ENCODE measurements around the gene OGDH.

DNA sequence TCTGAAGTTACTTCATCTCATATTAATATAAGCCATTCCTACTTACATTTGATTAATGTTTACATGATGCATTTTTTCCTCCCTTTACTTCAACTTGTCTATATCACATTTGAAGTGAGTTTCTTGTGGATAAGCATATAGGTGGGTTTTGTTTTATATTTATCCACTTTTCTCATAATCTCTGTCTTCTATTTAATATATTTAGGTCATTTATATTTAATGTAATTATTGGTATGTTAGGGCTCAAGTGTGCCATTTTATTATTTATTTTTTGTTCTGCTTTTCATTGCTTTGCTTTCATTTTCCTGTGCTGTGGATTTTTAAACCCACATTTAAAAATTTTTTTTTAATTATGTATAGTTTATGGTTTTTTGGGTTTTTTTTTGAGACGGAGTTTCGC, 54.8 kb downstream of the OGDH start:
- TF ChIP-seq ZFP30 (CRISPR knock-in tag; IDR thresholded peaks at IDR 0.05) (no peak), CSDC2 (CRISPR knock-in tag; IDR thresholded peaks at IDR 0.05) (no peak), ZFP3 (CRISPR knock-in tag; IDR thresholded peaks at IDR 0.05) (no peak), ARNTL (CRISPR knock-in tag; IDR thresholded peaks at IDR 0.05; ENCODE audit: borderline replicate concordance, low read depth) (no peak), OSR1 (CRISPR knock-in tag; IDR thresholded peaks at IDR 0.05) (no peak)
- TF ChIP-seq, protein P1, sequence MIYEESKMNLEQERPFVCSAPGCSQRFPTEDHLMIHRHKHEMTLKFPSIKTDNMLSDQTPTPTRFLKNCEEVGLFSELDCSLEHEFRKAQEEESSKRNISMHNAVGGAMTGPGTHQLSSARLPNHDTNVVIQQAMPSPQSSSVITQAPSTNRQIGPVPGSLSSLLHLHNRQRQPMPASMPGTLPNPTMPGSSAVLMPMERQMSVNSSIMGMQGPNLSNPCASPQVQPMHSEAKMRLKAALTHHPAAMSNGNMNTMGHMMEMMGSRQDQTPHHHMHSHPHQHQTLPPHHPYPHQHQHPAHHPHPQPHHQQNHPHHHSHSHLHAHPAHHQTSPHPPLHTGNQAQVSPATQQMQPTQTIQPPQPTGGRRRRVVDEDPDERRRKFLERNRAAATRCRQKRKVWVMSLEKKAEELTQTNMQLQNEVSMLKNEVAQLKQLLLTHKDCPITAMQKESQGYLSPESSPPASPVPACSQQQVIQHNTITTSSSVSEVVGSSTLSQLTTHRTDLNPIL (CRISPR knock-in tag; IDR thresholded peaks at IDR 0.05; ENCODE audit: low read depth): no peak
- TF ChIP-seq, protein P2, sequence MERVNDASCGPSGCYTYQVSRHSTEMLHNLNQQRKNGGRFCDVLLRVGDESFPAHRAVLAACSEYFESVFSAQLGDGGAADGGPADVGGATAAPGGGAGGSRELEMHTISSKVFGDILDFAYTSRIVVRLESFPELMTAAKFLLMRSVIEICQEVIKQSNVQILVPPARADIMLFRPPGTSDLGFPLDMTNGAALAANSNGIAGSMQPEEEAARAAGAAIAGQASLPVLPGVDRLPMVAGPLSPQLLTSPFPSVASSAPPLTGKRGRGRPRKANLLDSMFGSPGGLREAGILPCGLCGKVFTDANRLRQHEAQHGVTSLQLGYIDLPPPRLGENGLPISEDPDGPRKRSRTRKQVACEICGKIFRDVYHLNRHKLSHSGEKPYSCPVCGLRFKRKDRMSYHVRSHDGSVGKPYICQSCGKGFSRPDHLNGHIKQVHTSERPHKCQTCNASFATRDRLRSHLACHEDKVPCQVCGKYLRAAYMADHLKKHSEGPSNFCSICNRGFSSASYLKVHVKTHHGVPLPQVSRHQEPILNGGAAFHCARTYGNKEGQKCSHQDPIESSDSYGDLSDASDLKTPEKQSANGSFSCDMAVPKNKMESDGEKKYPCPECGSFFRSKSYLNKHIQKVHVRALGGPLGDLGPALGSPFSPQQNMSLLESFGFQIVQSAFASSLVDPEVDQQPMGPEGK (CRISPR knock-in tag; IDR thresholded peaks at IDR 0.05; ENCODE audit: borderline replicate concordance): no peak
- TF ChIP-seq, protein P3, sequence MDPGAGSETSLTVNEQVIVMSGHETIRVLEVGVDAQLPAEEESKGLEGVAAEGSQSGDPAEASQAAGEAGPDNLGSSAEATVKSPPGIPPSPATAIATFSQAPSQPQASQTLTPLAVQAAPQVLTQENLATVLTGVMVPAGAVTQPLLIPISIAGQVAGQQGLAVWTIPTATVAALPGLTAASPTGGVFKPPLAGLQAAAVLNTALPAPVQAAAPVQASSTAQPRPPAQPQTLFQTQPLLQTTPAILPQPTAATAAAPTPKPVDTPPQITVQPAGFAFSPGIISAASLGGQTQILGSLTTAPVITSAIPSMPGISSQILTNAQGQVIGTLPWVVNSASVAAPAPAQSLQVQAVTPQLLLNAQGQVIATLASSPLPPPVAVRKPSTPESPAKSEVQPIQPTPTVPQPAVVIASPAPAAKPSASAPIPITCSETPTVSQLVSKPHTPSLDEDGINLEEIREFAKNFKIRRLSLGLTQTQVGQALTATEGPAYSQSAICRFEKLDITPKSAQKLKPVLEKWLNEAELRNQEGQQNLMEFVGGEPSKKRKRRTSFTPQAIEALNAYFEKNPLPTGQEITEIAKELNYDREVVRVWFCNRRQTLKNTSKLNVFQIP (CRISPR knock-in tag; IDR thresholded peaks at IDR 0.05; ENCODE audit: borderline replicate concordance, low read depth): no peak
- TF ChIP-seq, protein P4, sequence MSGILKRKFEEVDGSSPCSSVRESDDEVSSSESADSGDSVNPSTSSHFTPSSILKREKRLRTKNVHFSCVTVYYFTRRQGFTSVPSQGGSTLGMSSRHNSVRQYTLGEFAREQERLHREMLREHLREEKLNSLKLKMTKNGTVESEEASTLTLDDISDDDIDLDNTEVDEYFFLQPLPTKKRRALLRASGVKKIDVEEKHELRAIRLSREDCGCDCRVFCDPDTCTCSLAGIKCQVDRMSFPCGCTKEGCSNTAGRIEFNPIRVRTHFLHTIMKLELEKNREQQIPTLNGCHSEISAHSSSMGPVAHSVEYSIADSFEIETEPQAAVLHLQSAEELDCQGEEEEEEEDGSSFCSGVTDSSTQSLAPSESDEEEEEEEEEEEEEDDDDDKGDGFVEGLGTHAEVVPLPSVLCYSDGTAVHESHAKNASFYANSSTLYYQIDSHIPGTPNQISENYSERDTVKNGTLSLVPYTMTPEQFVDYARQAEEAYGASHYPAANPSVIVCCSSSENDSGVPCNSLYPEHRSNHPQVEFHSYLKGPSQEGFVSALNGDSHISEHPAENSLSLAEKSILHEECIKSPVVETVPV (CRISPR knock-in tag; IDR thresholded peaks at IDR 0.05): no peak
